HG03139 (cell line): Measurements from ENCODE around the gene ZNF112.

ENCODE experiments used
- ATAC-seq: cut with Tn5 transposase; IDR thresholded peaks from one replicate; pipeline ENCODE4 v1.9.1; 2021; ENCODE audit not compliant: unreplicated experiment

ZNF112 gene

DNA sequence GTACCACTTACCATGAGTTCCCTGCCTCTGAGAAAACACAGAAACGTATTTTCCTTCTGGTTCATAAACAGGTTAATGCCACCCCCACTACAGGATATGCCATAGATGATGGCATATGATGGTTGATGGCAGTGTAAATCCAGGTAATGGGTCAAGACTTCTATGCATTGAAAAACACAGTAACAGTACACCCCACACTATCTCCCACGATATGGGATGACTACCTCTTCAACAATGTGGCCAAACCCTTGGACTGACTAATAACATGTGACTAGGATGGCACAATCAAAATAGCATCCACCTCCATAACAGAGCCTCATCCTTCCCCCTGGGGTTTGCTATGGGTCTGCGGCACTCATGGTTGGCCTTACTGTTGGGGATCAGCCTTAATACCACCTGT, 73.6 kb downstream of the ZNF112 start:
- no peak for ATAC-seq

DNA sequence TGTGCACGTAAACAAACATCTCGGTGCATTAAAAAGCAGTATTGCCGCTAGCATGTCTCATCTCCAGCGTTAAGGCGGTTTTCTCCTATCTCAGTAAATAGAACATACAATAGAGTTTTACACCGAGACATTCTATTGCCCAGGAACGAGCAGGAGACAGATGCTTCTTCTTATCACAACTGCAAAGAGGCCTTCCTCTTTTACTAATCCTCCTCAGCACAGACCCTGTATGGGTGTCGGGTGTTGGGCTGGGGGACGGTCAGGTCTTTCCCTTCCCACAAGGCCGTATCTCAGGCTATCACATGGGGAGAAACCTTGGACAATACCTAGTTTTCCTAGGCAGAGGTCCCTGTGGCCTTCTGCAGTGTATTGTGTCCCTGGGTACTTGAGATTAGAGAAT, 75.6 kb downstream of the ZNF112 start:
- no peak for ATAC-seq

DNA sequence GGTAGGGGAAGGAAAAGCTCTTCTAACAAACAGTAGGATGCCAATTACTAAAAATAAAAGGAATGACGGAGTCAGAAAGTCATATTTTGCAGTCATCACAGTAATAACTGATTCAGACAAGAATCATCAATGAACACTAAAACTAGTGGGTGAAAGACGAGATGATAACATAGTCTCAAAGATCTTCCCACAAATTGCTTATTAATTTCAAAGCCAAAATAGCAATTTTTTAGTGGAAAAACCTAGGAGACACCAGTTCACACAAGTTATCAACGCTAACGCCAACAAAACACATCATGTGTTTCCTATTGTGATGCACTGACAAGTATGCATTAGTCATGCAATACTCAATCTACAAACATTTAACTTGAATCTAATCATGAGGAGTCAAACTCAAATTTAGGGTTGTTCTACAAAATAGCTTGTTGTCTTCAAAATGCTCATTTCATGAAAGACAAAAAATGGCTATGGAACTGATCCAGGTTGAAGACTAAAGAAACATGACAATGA, 78.2 kb downstream of the ZNF112 start:
- no peak for ATAC-seq

DNA sequence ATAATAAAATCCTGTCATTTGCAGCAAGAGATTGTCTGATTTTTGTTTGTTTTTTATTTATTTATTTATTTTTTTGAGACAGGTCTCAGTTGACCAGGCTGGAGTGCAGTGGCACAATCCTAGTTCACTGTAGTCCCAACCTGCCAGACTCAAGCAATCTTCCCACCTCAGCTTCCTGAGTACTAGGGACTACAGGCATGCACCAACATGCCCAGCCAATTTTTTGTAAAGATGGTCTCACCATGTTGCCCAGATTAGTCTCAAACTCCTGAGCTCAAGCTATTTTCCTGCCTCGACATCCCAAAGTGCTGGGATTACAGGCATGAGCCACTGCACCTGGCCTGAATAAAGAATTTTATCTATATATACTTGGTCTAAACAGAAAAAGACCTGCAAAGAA, 79.1 kb downstream of the ZNF112 start:
- no peak for ATAC-seq
